Stimulated activated CD8-positive, alpha-beta memory T cell treated with anti-CD3 and anti-CD28 coated beads, Interleukin-15, amount 100 ng/mL, for 4 hours (primary cell): ENCODE results near the gene DNAJC5G.
"Not testable (repeated sequence)": the region's sequence is repeated elsewhere in the genome, so short reads cannot be mapped to it uniquely, and the experiment has no call there.

Experiments used
- DNase-seq, 2 donors: peaks; one replicate each; pipeline ENCODE4 v3.0.0-alpha.2; 2020; ENCODE audit warnings: low read depth in 2 of 2

DNAJC5G gene

GRCh38 chr2:27308359-27308881 lies 33.2 kb downstream of the DNAJC5G start, which contains the start of gene UCN:
UCN (minus strand) TSS chr2:27308445; CDS start chr2:27307895, 550 bp downstream.
- no peak for DNase-seq

- no peak for DNase-seq
Observed at GRCh38 chr2:27309651-27310050, 34.4 kb downstream of the DNAJC5G start.

- no peak for DNase-seq
Observed at GRCh38 chr2:27312152-27312551, 36.9 kb downstream of the DNAJC5G start.

GRCh38 chr2:27313882-27314645 lies 38.8 kb downstream of the DNAJC5G start:
- no peak for DNase-seq

- DNase-seq: no peak
Observed at GRCh38 chr2:27314709-27315108, 39.5 kb downstream of the DNAJC5G start.

- DNase-seq: no peak
Observed at GRCh38 chr2:27315122-27315521, 39.9 kb downstream of the DNAJC5G start.

- no peak for DNase-seq
Observed at GRCh38 chr2:27316655-27317412, 41.6 kb downstream of the DNAJC5G start.

- not testable (repeated sequence) for DNase-seq
Observed at GRCh38 chr2:27319839-27320238, 44.6 kb downstream of the DNAJC5G start.

GRCh38 chr2:27320958-27321543 lies 45.8 kb downstream of the DNAJC5G start:
- DNase-seq: no peak

GRCh38 chr2:27322301-27322765 lies 47.1 kb downstream of the DNAJC5G start:
- no peak for DNase-seq

- DNase-seq: peak; percentile 70 to 75
Observed at GRCh38 chr2:27322766-27323595, 47.7 kb downstream of the DNAJC5G start, which contains the start of gene MPV17. MPV17 (minus strand) TSS chr2:27323097; CDS start chr2:27322517, 580 bp downstream.

- no peak for DNase-seq
Observed at GRCh38 chr2:27323596-27324285, 48.5 kb downstream of the DNAJC5G start.

- no peak for DNase-seq
Observed at GRCh38 chr2:27324720-27325119, 49.5 kb downstream of the DNAJC5G start.
